ENCODE results near the gene EXT2.

Gene EXT2

GRCh38 chr11:44065841-44066731 lies 29.4 kb upstream of the EXT2 start, which contains the start of gene ACCS:
Gene ACCS, plus strand, starts transcription at chr11:44066270. Its CDS starts 1,358 bp downstream, at chr11:44067628.
- H3K27me3 ChIP-seq (replicated peaks; ENCODE audit: control insufficient read depth, insufficient read depth, low read length, poor library complexity, severe bottlenecking) = no peaks in the 10 kb centered on the region
- peak within 1 kb of the TSS; percentile 64 for H3K27ac ChIP-seq (ENCODE audit: insufficient read depth, low read length, poor library complexity, severe bottlenecking)
- H3K9me3 ChIP-seq (ENCODE audit: control insufficient read depth, low read length) = no peaks in the 10 kb centered on the region
- peaks cover 8% of the 10 kb centered on the region for H3K4me1 ChIP-seq (ENCODE audit: control insufficient read depth, insufficient read depth, low read length, poor library complexity, severe bottlenecking)
- peak within 1 kb of the TSS; percentile 64 for H3K4me3 ChIP-seq (ENCODE audit: insufficient read depth, low read depth, low read length, poor library complexity, severe bottlenecking)
- peak; percentile 67 to 83 (median 83) for DNase-seq
- H3K36me3 ChIP-seq (ENCODE audit: control insufficient read depth, insufficient read depth, low read length) = no peaks in the 10 kb centered on the region

- no peaks in the 10 kb centered on the region for H3K9me3 ChIP-seq (ENCODE audit: control insufficient read depth, low read length)
- peak overlapping the region; percentile 64 for H3K27ac ChIP-seq (ENCODE audit: insufficient read depth, low read length, poor library complexity, severe bottlenecking)
- DNase-seq = no peak
Observed at GRCh38 chr11:44066732-44067141, 28.7 kb upstream of the EXT2 start.

GRCh38 chr11:44067266-44067665 lies 28.2 kb upstream of the EXT2 start:
- H3K27me3 ChIP-seq (replicated peaks; ENCODE audit: control insufficient read depth, insufficient read depth, low read length, poor library complexity, severe bottlenecking) = no peaks in the 10 kb centered on the region
- no peaks in the 10 kb centered on the region for H3K9me3 ChIP-seq (ENCODE audit: control insufficient read depth, low read length)
- no peaks in the 10 kb centered on the region for H3K36me3 ChIP-seq (ENCODE audit: control insufficient read depth, insufficient read depth, low read length)
- H3K27ac ChIP-seq (ENCODE audit: insufficient read depth, low read length, poor library complexity, severe bottlenecking) = no peak overlapping the region
- H3K4me1 ChIP-seq (ENCODE audit: control insufficient read depth, insufficient read depth, low read length, poor library complexity, severe bottlenecking) = peaks cover 8% of the 10 kb centered on the region
- DNase-seq = no peak
- H3K4me3 ChIP-seq (ENCODE audit: insufficient read depth, low read depth, low read length, poor library complexity, severe bottlenecking) = no peak overlapping the region

More at GRCh38 chr11:44066732-44067141, 28.7 kb upstream of the EXT2 start:
- Histone ChIP-seq H3K27me3 (replicated peaks; ENCODE audit: control insufficient read depth, insufficient read depth, low read length, poor library complexity, severe bottlenecking) (no peaks in the 10 kb centered on the region), H3K36me3 (ENCODE audit: control insufficient read depth, insufficient read depth, low read length) (no peaks in the 10 kb centered on the region), H3K4me1 (ENCODE audit: control insufficient read depth, insufficient read depth, low read length, poor library complexity, severe bottlenecking) (peaks cover 8% of the 10 kb centered on the region), H3K4me3 (ENCODE audit: insufficient read depth, low read depth, low read length, poor library complexity, severe bottlenecking) (peak overlapping the region; percentile 64)

GRCh38 chr11:44068180-44068579 lies 27.3 kb upstream of the EXT2 start:
- no peak overlapping the region for H3K4me3 ChIP-seq (ENCODE audit: insufficient read depth, low read depth, low read length, poor library complexity, severe bottlenecking)
- no peaks in the 10 kb centered on the region for H3K36me3 ChIP-seq (ENCODE audit: control insufficient read depth, insufficient read depth, low read length)

GRCh38 chr11:44071157-44071556 lies 24.3 kb upstream of the EXT2 start:
- H3K27me3 ChIP-seq (replicated peaks; ENCODE audit: control insufficient read depth, insufficient read depth, low read length, poor library complexity, severe bottlenecking) = no peaks in the 10 kb centered on the region
- no peak overlapping the region for H3K4me3 ChIP-seq (ENCODE audit: insufficient read depth, low read depth, low read length, poor library complexity, severe bottlenecking)
- H3K27ac ChIP-seq (ENCODE audit: insufficient read depth, low read length, poor library complexity, severe bottlenecking) = no peak overlapping the region
- H3K4me1 ChIP-seq (ENCODE audit: control insufficient read depth, insufficient read depth, low read length, poor library complexity, severe bottlenecking) = no peaks in the 10 kb centered on the region
- peaks cover 16% of the 10 kb centered on the region for H3K36me3 ChIP-seq (ENCODE audit: control insufficient read depth, insufficient read depth, low read length)
- no peaks in the 10 kb centered on the region for H3K9me3 ChIP-seq (ENCODE audit: control insufficient read depth, low read length)
- DNase-seq = no peak

More at GRCh38 chr11:44068180-44068579, 27.3 kb upstream of the EXT2 start:
- Histone ChIP-seq H3K9me3 (ENCODE audit: control insufficient read depth, low read length) (no peaks in the 10 kb centered on the region), H3K27me3 (replicated peaks; ENCODE audit: control insufficient read depth, insufficient read depth, low read length, poor library complexity, severe bottlenecking) (no peaks in the 10 kb centered on the region), H3K27ac (ENCODE audit: insufficient read depth, low read length, poor library complexity, severe bottlenecking) (no peak overlapping the region), H3K4me1 (ENCODE audit: control insufficient read depth, insufficient read depth, low read length, poor library complexity, severe bottlenecking) (peaks cover 8% of the 10 kb centered on the region)
- DNase-seq = no peak

GRCh38 chr11:44072757-44073658 lies 22.5 kb upstream of the EXT2 start:
- Histone ChIP-seq H3K27me3 (replicated peaks; ENCODE audit: control insufficient read depth, insufficient read depth, low read length, poor library complexity, severe bottlenecking) (no peaks in the 10 kb centered on the region), H3K36me3 (ENCODE audit: control insufficient read depth, insufficient read depth, low read length) (peaks cover 20% of the 10 kb centered on the region), H3K4me3 (ENCODE audit: insufficient read depth, low read depth, low read length, poor library complexity, severe bottlenecking) (no peak overlapping the region), H3K27ac (ENCODE audit: insufficient read depth, low read length, poor library complexity, severe bottlenecking) (no peak overlapping the region), H3K9me3 (ENCODE audit: control insufficient read depth, low read length) (no peaks in the 10 kb centered on the region), H3K4me1 (ENCODE audit: control insufficient read depth, insufficient read depth, low read length, poor library complexity, severe bottlenecking) (no peaks in the 10 kb centered on the region)
- no peak for DNase-seq

GRCh38 chr11:44078794-44079193 lies 16.7 kb upstream of the EXT2 start:
- no peaks in the 10 kb centered on the region for H3K9me3 ChIP-seq (ENCODE audit: control insufficient read depth, low read length)
- H3K4me3 ChIP-seq (ENCODE audit: insufficient read depth, low read depth, low read length, poor library complexity, severe bottlenecking) = no peak overlapping the region
- peaks cover 24% of the 10 kb centered on the region for H3K36me3 ChIP-seq (ENCODE audit: control insufficient read depth, insufficient read depth, low read length)
- DNase-seq = no peak
- H3K27ac ChIP-seq (ENCODE audit: insufficient read depth, low read length, poor library complexity, severe bottlenecking) = no peak overlapping the region
- H3K27me3 ChIP-seq (replicated peaks; ENCODE audit: control insufficient read depth, insufficient read depth, low read length, poor library complexity, severe bottlenecking) = no peaks in the 10 kb centered on the region
- no peaks in the 10 kb centered on the region for H3K4me1 ChIP-seq (ENCODE audit: control insufficient read depth, insufficient read depth, low read length, poor library complexity, severe bottlenecking)

- Histone ChIP-seq H3K9me3 (ENCODE audit: control insufficient read depth, low read length) (no peaks in the 10 kb centered on the region), H3K27ac (ENCODE audit: insufficient read depth, low read length, poor library complexity, severe bottlenecking) (no peak overlapping the region), H3K4me1 (ENCODE audit: control insufficient read depth, insufficient read depth, low read length, poor library complexity, severe bottlenecking) (no peaks in the 10 kb centered on the region), H3K4me3 (ENCODE audit: insufficient read depth, low read depth, low read length, poor library complexity, severe bottlenecking) (no peak overlapping the region), H3K27me3 (replicated peaks; ENCODE audit: control insufficient read depth, insufficient read depth, low read length, poor library complexity, severe bottlenecking) (no peaks in the 10 kb centered on the region), H3K36me3 (ENCODE audit: control insufficient read depth, insufficient read depth, low read length) (peaks cover 19% of the 10 kb centered on the region)
- DNase-seq = no peak
Observed at GRCh38 chr11:44079376-44079775, 16.1 kb upstream of the EXT2 start.

GRCh38 chr11:44080951-44081350 lies 14.5 kb upstream of the EXT2 start:
- H3K4me1 ChIP-seq (ENCODE audit: control insufficient read depth, insufficient read depth, low read length, poor library complexity, severe bottlenecking) = no peaks in the 10 kb centered on the region
- H3K27me3 ChIP-seq (replicated peaks; ENCODE audit: control insufficient read depth, insufficient read depth, low read length, poor library complexity, severe bottlenecking) = no peaks in the 10 kb centered on the region
- H3K9me3 ChIP-seq (ENCODE audit: control insufficient read depth, low read length) = no peaks in the 10 kb centered on the region
- DNase-seq = no peak
- H3K27ac ChIP-seq (ENCODE audit: insufficient read depth, low read length, poor library complexity, severe bottlenecking) = no peak overlapping the region
- peaks cover 13% of the 10 kb centered on the region for H3K36me3 ChIP-seq (ENCODE audit: control insufficient read depth, insufficient read depth, low read length)
- H3K4me3 ChIP-seq (ENCODE audit: insufficient read depth, low read depth, low read length, poor library complexity, severe bottlenecking) = no peak overlapping the region
